ENCODE measurements around the gene PKN3.

- TF ChIP-seq POLR2A (conservative IDR thresholded peaks at IDR 0.05), result peak; percentile 88
- TF ChIP-seq TFE3 (CRISPR knock-in tag; IDR thresholded peaks at IDR 0.05), result no peak
- no peak for TF ChIP-seq EP300 (IDR thresholded peaks at IDR 0.05; ENCODE audit: low read length)
- peak; percentile 24 to 88 (median 80) for TF ChIP-seq YY1 (IDR thresholded peaks at IDR 0.05; ENCODE audit: borderline replicate concordance in 1 of 3, control insufficient read depth in 1 of 3, extremely low read depth in 1 of 3, insufficient read depth in 3 of 3, insufficient read length in 1 of 3, insufficient replicate concordance in 2 of 3, low read depth in 1 of 3, low read length in 2 of 3)
- TF ChIP-seq SOX6 (IDR thresholded peaks at IDR 0.05), result no peak; the same call in 1 of the 2 replicates
- peak; percentile 82; the same call in 1 of the 2 replicates for TF ChIP-seq STAT6 (CRISPR knock-in tag; IDR thresholded peaks at IDR 0.05)
Observed at GRCh38 chr9:128723866-128724743, 21.8 kb downstream of the PKN3 start, which contains the start of gene ZDHHC12.

All from K562 (cell line).